Activated CD4-positive, alpha-beta T cell treated with anti-CD3 and anti-CD28 coated beads, Interleukin-2, Interleukin-4, amounts not matched to agents 100 ng/mL and 50 ng/mL, durations not matched to agents 16 hours and 8 hours (primary cell): ENCODE data around the gene EPHA10.

Source experiments
- DNase-seq: peaks from one replicate; pipeline ENCODE4 v3.0.0-alpha.2; 2020; ENCODE audit warnings: low spot score

The EPHA10 gene

GRCh38 chr1:37734629-37735591, 30.0 kb downstream of the EPHA10 start:
- no peak for DNase-seq

DNA sequence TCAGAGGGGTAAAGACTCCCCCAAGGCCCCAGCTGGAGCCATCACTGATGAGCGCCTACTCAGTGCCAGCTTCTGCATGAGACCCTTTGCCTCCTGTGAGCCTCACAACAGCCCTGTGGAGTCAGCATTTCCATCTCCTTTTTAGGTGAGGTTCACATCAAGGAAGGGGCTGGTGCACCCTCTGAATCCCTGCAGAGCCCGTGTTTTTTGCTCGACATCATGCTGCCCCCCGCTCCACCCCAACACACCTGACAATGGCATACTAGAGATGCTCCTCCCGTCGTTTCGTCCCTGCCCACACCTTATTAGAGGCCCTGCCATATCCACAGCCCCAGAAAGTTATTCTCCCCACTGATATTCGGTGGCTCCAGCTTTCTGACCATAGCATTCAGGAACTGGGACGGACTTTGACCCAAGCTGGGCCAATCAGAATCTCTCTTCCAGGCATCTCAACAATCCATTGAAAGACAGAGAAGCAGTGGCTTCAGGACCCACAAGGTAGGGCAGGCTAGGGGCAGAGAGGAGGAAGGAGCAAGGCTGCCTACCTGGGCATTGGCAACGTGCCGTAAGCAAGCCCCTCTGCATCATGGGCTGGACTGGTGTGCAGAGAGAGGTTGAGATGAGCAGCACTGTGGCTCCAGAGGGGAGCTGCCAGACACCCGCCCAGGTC, 32.7 kb downstream of the EPHA10 start:
- no peak for DNase-seq

- DNase-seq, result no peak
Measured at GRCh38 chr1:37731312-37732019, 33.5 kb downstream of the EPHA10 start.

GRCh38 chr1:37730376-37730775, 34.5 kb downstream of the EPHA10 start:
- no peak for DNase-seq

- DNase-seq, result no peak
Measured at GRCh38 chr1:37728416-37728815, 36.5 kb downstream of the EPHA10 start.

DNA sequence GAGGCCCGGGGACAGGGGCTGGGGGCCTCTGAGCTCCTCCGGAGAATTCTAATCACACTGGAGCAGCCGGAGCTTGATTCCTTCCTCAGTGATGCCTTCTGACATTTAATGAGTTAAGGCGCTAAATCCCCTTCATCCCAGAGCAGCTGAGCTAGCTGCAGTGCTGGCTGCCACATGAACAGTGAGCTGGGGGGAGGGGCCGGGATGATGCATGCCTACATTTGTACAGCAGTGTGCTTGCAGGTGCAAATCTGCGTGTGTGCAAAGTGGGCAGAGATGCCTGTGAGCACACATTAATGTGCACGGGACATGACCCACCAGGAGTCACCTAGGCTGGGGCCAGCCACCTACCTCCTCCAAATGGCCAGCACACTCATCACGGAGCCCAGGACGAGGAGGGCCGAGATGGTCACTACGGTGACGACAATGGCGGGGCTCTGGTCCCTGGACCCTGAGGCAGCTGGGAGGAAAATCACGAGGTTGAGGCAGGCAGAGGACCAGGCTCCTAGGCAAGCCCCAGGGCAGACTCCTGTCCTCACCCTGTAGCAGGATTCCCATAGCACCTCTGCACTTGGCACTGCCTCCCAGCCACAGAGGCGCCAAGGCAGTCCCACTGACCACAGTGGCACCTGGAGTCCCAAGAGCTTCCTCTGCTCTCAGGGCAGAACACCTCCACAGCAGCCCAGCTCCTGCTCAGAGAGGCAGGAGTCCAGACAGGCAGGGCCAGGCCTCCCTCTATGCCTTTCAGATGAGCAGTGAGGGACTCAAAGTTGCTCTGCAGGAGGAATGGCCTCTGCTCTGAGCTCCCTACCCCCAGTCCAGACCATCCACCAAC, 38.0 kb downstream of the EPHA10 start:
- DNase-seq, result no peak

DNA sequence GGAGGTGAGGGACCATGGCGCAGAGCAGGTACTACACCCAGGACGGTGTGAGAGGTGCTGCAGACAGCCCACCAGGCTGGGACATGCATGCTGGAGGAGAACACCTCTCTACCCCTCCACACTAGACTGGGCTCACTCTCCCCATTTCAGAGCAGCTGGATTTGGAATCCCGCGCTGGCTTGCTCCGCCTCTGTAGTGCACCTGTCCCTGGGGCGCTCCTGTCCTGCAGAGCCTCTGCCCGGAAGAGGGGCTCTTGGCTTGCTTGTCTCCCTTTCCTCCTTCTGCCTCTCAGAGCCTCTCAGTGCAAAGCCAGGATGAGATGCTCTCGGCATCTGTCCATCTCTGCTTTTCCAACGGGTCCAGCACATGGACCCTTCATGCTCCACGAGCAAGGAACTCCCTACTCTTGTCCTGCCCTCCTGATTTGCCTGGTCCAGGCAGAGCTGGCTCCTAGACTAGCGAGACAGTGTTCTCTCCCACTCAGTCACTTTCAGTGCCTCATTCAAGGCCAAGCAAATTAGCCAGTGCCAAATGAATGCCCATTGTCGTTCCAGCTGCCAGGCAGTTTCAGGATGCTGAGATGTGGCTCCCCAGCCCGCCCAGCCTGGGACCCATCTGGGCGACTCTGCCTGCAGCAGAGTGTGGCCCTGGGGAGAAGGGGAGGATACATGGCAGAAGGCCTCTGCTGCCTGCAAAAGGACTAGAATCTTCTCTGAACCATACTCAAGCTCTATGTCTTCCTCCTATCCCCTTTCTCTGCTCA, 38.9 kb downstream of the EPHA10 start:
- no peak for DNase-seq

- DNase-seq, result no peak
Measured at GRCh38 chr1:37724575-37724974, 40.3 kb downstream of the EPHA10 start.

DNA sequence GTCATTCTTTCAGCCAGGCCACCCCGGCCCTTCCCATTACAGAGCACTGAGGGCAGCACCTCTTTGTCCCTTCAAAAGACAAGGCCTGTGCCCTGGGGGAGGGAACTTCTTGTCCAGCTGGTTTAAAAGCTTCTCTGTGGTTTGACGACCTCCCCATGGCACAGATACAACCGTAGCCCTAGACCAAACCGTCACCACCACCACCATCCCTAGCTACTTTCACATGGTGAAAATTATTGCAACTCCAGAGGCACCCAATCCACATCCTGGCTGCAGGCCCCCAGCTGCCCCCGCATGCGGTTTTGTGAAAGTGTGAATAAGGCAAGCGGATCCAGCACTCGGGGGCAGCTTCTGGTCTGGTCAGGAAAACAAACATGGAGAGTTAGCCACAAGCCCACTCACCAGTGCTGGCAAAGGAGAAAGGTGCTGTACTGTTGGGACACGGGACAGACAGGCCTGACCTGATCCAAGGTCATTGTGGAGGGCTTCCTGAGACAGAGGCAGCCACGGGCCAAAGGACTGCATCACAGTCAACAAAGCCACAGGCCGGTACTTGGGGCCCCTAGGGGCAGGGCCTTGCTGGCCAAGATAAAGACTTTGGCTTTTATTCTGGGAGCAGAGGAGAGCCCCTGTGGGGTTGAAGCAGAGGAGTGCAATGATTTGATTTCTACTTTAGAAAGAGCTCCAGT, 41.4 kb downstream of the EPHA10 start:
- no peak for DNase-seq

DNA sequence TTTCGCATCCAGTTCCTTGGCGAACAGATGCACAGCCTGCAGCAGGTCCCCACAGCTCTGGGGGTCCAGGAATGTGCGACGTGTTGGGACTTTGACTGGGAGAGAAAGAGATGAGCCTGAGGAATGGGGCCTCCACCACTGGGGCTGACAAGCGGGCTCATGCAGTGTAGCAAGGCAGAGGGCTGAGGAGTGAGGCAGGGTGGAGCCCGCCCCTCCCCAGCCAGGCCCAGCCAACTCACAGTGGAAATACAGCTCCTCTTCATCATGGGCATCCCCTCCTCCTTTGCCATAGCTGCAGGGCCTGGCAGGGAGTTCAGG, 41.9 kb downstream of the EPHA10 start:
- DNase-seq, result no peak

DNA sequence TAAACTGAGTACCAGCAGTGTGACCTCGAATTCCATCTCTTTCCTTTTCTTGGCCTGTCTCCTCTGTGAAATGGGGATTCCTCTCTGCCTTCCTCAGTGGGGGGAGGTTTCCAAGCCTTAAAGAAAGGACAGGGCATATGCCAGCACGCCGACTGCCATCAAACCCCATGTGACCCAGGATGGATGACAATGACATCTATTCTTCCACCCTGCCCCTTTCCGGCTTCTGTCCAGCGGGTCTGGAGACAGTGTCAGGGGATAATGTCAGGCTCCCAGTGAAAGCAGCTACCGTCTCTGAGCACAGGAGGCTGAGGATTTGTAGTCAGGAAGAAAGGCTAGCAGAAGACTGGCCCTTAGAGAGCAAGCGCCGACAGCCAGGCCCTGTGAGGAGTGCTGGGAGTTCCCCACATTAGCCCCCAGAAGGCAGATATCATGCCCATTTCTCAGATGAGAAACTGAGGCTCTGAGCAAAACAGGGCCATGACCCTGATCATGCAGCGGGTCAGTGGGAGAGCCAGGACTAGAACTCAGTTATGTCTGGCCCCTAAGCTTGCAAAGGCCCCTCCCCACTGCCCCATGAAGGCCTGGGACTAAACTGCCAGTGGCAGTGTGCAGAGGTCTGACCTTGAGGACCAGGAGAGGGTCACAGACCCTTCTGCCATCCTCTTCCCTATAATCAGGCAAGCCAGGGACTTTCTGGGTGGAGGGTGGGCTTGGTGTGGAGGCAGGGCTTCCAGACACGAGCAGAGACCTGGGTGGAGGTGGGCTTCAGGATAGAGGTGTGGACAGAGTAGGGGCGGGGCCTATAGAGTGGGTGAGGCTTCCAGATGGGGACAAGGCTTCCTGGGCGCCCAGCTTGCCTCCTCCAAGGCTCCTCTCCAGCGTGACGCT, 42.5 kb downstream of the EPHA10 start:
- DNase-seq, result no peak

DNA sequence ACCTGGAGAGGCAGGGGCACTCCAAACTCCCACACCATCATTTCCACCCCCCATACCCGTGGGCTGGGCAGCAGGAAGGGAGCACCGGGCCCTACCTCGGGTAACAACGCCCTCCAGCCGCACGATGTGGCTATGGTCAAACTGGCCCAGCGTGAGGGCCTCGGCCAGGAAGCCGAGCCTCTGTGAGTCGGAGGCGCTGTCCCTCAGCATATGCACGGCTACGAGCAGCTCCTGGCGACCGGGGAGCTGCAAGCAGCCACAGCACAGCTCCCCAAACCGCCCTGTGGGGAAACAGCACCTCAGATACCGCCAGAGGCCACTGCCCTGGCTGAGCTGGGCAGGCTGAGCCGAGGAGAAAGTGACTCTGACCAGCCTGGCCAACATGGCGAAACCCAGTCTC, 43.4 kb downstream of the EPHA10 start:
- no peak for DNase-seq

GRCh38 chr1:37720231-37721130, 44.4 kb downstream of the EPHA10 start:
- no peak for DNase-seq

DNA sequence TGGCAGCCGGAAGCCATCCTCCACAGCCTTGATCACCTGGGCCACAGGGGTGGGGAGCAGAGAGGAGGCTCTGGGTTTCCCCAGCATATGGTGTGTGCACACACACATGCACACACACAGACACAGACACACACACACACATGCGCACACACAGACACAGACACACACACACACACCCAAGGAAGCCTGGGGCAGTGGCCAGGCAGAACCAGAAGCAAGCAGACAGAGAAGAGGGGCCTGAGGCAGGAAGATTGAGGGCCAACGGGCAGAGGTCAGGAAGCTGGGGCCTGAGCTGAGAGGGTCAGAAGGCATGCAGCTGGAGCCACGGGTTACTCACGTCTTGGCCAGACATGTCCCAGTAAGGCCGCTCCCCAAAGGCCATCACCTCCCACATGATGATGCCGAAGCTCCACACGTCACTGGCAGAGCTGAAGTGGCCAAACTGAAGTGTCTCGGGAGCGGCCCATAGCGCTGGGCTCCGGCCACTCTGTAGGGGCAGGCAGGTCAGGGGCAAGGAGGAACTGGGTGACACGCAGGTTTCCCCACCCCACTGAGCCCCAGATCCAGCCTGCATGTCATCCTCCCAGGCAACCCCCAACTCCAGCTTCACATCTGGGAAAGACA, 45.2 kb downstream of the EPHA10 start:
- DNase-seq, result no peak

DNA sequence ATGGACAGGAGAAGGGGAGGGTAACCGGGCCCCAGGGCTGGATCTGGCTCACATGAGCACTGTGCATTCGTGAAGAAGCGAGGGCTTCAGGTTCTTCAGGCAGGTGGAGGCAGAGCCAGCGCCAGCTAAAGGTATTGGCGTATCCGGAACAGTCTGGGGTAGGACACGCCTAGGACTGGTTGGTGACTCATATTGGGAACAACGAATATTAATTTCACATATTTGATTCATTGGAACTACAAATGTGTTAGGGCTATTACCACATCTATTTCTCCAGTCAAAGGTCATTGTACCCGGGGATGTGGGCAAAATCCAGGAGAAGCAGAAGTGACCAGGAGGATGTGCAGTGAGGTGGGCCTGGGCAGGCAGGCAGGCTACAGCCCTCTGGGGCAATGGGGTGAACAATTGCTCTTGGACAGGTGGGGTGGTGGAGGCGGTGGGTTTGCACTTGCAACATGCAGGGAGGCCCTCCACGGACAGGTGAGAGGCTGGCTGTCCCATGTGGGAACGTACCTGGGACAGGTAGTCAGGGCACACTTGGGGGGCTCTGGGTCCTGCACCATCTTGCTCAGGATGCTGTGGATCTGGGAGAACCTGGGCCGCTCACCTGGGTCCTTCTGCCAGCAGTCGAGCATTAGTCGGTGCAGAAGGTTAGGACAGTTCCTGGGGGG, 45.9 kb downstream of the EPHA10 start:
- DNase-seq, result no peak

GRCh38 chr1:37718181-37718900, 46.6 kb downstream of the EPHA10 start:
- DNase-seq, result no peak

DNA sequence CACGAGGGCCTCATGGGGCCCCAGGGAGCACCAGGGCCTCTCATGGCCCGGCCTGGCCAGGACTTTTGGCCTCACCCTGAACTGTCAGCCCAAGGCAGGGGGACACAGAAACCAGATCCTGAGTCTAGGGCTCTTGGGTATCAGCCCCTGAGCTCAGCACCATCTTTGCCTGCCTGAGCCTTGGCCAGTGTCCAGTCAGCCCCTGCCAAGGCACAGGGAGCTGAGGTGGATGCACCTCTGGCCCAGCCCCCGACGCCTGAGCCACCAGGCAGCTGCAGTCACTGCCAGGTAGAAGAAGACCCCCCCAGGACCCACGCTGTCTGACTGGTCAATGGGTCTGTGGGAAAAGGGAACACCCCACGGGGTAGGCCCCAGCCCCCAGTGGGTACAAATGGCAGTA, 47.3 kb downstream of the EPHA10 start:
- DNase-seq, result no peak
